ENCODE data around the gene CDK5R1.
"Not testable (repeated sequence)": the region's sequence is repeated elsewhere in the genome, so short reads cannot be mapped to it uniquely, and the experiment has no call there.

The CDK5R1 gene

GRCh38 chr17:32519228-32520103 lies 32.7 kb downstream of the CDK5R1 start:
- DNase-seq = no peak

GRCh38 chr17:32520104-32520701 lies 33.4 kb downstream of the CDK5R1 start:
- no peak for DNase-seq

DNA sequence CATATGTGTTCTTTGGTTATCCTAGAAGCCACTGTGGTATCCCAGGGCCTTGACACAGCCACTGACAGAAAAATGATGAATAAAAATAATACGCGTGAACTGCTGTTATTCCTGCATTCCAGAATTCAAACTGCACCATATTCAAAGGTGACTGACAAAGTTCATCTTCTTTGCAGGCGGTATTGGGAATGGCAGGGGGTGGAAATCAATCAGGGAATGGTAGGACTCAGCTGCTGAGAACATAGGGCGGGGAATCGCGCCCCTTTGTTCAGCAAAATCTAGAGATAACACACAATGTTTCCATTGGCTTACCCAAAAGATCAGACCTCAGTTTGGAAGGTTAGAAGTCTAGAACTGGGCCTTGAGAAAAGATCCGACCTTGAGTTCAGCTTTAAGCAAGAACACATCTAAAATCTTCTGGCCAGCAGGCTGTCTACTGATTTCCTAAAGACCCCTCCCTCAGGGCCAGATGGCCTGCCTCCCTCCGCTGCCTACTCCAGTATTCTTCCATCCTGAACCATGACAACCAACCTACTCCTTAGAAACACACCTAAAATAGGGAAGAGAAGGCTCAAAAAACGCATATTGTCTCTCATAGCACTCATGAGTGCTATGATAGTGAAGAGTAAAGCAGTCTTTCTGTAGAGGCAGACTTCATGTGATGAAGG lies 34.1 kb downstream of the CDK5R1 start:
- no peak for DNase-seq

- DNase-seq = no peak
Observed at GRCh38 chr17:32523017-32523680, 36.4 kb downstream of the CDK5R1 start.

GRCh38 chr17:32523827-32524552 lies 37.2 kb downstream of the CDK5R1 start:
- DNase-seq = no peak

- not testable (repeated sequence) for DNase-seq
Observed at GRCh38 chr17:32524553-32524880, 37.7 kb downstream of the CDK5R1 start.

DNA sequence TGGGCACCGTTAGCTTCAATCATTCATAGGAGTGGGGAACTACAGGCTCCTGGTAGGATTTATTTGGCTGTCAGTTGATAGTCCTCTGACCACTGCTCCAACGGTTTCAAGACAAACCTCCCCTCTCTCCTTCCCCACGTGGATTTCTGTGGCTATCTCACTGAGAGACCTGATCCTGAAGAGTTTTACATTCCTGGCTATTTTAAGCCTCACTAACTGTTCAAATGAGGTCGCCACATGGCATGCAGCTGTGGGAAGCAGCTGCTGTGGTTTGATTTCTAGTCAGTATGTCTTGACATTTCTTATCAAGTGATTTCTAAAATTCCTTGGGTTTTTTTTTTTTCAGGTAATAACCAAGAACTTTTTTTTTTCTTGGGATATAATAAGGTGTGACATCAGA lies 38.3 kb downstream of the CDK5R1 start:
- no peak for DNase-seq

DNA sequence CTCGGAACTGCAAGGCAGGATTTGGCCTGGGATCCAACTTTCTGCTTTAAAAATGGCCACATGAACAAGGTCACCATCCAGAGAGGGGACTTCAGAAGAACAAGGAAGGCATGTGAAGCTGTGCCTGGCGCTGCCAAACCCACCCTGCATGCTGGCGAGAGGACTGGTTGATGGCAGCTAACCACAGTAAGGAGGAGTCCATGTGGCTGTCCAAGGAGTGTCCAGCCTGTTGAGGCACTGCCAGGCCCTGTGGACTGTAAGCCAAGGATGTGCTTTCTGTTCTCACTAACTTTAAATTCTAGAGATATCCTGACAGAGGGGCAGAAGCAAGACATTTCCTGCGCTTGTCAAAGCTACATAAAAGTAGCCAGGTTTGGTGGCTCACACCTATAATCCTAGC lies 40.4 kb downstream of the CDK5R1 start:
- no peak for DNase-seq

GRCh38 chr17:32528825-32529224 lies 42.0 kb downstream of the CDK5R1 start:
- DNase-seq = no peak

GRCh38 chr17:32529604-32530003 lies 42.8 kb downstream of the CDK5R1 start:
- no peak for DNase-seq

- DNase-seq = no peak
Observed at GRCh38 chr17:32533296-32533695, 46.5 kb downstream of the CDK5R1 start.

DNA sequence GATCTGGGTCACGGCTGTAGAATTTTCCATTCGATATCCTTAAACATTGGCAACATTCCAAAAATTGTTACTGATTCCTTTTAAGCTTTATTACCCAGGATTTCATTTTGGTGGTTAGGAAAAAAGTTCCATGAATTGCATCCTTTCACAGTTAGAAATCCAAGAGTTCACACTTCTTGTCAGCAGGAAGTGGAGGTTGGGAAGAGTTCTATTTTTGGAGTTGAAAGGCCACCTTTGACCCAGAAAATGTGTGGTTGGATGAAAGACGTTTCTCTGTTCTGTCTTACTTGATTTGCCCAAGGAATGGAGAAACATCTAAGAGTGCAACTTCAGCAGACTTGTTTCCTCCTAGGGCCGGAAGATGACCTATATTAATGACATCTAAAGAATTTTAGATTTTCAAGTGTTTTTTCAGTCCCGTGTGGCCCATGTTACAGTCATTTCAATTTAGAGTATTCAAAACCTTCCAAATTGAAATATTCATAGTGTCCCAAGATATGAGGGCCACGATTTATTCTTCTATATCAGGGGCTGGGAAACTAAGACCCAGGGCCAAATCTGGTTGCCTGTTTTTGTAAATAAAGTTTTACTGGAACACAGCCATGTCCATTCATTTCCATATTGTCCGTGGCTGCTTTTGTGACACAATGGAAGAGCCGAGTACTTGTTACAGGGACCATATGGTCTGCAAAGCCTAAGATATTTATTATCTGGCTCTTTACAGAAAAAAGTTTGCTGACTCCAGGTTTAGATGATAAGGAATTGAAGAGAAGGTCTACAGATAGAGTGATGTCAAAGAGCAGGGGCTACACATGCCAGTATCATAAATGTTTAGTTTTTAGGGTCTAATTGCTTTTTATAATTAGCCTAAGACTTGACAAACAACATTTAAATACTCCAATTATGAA lies 50.2 kb downstream of the CDK5R1 start:
- DNase-seq = no peak
